ENCODE results near the gene TSPAN7.

Gene TSPAN7

DNA sequence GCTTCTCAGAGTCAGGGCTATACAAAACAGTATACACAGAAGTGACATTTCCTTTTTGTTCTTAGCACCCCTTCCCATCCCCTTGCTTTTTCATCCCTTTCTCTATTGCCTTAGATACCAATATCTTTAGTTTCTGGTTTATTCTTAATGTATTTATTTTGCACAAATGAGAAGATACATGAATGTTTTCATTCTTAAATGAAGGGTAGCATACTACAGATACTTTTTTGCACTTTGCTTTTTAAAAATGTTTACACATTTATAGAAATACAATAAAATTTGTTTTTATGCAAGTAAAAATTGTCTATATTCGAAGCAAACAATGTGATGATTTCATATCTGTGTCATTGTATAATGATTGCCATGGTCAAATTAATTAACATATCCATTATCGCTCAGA is 33.1 kb downstream of the TSPAN7 start:
- no peak for DNase-seq

DNA sequence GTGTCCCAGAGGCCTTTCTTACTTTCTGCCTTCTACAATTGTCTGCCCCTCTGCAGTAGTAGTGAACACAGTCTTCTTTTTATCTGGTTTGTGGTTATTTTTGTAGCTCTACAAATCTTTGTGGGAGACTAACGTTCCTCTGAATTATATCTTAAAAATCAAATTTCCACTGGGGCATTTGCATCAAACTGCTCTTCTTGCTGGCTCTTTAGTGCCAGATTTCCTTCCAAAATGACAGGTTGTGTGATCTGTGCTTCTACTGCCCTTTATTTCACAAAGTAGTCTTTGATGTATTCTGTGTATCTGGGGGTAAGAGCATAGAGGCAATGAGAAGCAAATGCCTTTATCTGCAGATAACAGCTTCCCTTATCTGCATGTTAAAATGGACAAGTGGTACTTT is 34.5 kb downstream of the TSPAN7 start:
- DNase-seq: no peak

DNA sequence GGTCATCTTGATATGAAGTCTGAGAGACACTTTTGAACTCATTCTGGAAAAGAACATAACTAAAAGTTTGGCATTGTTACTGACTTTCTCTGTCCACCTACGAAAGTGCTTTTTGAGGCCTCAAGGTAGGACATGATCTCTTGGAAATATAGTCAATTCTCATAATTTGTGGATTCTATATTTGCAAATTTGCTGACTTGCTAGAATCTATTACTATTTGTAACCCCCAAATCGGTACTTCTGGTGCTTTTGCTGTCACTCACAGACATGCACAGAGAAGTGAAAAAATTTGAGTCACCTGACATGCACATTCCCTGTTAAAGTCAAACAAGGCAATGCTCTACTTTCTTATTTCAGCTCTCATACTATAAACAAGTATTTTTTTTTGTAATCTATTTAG is 35.6 kb downstream of the TSPAN7 start:
- DNase-seq: no peak

DNA sequence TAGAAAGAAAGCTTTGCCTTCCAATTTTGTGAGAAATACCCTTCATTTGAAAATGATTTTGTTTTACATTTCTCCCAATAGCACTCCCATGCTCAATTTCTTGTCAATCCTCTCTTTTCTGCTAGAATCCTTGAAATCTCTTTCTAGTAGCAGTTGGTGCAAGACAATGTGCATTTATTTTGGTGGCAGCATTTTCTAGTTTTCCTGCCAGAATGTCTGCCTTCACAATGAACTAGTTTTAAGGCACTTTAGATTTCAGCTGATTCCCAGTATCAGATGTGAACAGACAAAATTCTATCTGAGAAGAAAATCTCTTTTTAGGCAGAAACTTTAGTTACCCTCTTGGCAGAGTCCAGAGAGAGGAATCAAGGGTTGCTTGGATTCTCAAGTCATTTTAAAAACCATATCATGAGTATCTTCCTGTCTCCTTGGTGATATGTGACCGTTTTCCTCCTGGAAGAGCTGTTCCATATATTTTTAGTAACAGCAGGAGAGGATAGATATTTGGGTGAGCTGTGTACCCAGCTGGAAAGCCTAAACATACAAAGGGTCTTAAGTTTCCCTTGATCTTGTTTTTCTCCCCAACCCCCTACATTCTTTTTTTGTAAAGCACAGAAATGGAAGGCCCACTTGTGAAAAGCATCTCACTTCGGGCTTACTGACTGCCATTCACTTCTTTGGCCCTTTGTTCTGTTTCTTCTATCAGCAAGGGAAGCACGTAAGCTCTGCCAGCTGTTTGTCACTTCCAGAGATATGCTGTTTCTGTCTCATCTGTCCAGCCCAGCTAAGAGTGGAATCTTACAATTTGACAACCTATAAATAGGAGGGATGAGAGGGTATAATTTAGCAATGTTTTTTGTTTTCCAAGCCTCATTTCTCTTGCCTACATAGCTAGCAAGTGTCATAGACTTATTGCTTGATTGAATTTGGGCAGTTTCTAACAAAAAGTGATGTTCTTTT is 38.7 kb downstream of the TSPAN7 start:
- peak in 1 of 51 donors; percentile 26 for DNase-seq

DNA sequence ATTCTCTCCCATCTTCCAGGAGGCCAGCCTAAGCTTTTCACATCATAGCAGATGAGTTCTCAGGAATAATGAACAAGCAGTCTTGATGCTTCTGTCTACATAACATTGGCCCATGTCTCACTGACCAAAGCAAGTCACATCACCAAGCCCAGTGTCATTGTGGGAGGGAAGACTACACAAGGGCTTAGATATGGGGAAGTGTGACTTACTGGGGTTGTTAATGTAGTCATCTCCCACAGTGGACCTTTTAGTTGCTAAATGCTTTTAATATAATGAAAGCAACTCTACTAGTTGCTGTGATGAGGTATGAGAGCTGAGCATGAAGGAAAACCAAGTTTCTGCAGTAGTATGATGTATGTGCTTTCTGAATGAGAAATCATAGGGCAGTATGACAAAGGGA is 40.5 kb downstream of the TSPAN7 start:
- DNase-seq: no peak

DNA sequence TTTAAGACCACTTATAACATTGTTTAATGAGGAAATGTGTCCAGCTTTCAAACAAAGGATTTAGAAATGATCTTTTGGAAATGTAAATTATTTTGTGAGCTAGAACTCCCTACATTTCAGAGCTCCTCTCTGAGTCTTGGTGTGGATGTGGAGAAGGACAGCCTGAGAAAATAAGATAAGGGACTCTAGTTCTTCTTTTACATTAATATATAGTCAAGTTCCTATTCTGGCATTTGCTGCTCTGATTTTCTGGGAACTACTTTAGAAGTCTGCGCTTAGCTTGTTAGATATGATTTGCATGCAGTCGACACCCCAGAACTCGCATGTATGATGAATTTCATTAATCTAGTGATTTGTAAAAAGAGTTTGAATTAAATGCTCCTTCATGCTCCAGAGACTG is 45.5 kb downstream of the TSPAN7 start:
- DNase-seq: no peak

DNA sequence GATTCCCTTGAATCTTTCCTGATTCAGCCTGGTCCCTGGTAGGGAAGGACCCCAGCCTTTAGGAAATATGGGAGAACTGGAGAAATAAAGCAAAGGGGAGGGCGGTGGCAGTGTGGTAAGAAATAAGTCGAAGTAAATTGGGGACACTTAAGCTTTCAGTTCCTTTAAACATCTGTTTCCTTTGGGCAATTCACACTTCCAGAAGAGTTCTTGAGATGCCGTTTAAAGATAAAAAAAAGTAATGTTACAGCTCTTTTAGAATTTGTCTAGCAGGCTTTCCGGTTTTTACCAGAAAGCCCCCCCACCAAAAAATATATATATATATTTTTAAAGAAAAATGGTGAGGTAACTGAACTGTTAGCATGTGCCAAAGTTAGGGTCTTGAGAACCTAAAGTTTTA is 46.6 kb downstream of the TSPAN7 start:
- no peak for DNase-seq

DNA sequence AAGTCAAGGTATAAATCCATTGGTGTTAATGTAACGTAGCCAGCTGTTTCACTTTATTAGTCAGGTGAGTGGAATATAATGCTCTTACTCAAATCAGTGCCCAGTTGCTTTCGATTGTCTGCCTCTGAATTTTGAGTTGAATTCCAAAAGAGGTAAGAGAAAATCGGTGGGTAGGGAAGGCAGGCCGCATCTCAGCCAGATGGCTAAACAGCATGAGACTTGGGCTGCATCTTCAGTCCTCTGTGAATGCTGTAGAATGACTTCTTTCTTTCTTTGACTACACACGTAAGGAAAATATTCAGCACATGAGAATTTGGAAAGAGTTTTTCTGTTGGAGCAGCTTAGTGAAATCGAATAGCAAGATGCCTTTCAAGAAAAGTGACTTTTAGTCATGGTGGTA is 49.5 kb downstream of the TSPAN7 start:
- no peak for DNase-seq

DNA sequence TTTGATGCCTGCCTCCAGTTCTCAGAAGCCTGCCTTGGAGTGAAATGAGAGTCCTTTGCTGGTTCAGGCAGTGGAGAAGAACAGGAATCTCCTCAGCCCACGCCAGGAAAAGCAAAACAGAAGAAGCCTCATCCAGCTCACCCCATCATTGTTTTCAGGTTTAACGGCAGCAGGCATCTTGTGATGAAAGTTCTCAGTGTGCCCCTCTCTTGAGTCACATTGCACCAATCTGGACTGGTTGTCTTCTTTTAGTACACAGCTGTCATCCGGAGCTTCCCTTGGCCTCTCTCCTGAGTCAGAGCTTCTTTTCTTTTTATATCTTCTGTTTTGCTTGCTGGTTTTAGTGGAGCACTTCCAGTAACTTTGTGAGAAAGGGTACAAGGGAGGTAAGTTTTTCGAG is 50.9 kb downstream of the TSPAN7 start:
- peak in 1 of 51 donors; percentile 30 for DNase-seq

DNA sequence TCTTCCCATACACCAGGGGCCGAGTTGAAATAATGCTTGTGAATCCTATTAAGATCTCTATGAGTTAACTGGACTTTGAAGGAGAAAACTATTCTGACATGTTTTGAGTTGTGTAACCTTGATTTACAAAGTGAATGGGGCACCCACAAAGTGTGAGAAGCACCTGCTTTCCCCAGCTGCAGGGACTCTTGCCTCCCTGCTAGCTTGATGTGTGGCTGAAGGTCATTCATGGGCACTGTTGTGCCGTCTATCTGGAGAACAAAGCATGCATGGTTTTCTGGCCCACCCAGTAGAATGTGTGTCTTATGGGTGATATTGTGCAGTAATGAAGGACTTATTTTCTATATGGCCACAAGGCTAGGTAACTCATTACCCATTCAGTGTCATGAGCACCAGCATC is 53.1 kb downstream of the TSPAN7 start:
- no peak for DNase-seq

DNA sequence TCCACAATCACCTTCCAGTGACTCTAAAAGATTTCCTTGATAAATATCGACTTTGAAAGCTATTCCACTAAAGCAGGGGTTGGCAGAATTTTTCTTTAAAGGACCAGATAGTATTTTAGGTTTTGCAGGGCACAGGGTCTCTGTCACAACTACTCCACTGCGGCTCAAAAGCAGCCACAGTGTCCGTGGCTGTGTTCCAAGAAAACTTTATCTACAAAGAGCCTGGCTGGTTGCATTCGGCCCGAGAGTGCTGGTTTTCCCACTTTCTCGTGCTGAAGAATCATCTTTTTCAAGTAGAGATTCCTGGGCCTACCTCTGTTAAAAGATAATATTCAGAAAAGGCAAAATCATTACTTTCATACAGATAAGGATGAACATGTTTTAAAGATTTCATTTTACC is 55.6 kb downstream of the TSPAN7 start:
- DNase-seq: peak in 1 of 51 donors; percentile 0

DNA sequence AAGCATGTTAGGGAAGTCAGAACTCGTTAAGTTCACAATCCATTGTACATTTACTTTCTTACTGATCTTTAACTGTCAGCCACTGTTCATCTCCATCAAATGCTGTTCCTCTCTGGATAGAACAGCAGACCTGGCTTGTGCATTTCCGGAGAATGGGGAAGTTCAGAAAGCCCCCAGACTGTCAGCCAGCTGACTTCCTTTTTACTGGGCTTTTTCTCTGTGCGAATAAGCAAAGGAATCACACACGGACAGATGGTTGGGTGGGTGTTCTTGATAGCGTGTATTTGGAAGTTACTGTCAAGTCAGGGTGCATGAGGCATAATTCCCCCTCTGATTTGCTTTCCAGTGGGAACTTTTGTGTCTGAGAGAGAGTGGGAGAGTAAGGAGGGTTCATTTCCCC is 56.8 kb downstream of the TSPAN7 start:
- no peak for DNase-seq

DNA sequence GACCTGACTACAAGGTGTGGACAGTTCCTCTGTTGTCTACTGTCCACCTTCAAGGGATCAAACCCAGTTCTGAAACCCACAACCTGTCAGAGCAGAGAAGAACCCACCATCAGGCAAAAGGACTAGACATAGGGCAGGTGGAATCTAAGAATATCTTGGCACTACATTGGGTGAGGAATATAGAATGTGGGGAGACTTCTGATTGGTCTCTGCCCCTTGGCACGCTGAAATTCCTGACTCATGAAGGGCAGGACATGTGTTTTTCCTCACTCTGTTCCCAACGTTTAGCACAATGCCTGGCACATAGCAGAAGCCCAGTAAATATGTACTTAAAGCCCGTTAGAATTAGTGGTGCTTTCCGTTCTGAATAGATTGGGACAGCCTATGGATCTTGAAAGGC is 59.3 kb downstream of the TSPAN7 start:
- no peak for DNase-seq

DNA sequence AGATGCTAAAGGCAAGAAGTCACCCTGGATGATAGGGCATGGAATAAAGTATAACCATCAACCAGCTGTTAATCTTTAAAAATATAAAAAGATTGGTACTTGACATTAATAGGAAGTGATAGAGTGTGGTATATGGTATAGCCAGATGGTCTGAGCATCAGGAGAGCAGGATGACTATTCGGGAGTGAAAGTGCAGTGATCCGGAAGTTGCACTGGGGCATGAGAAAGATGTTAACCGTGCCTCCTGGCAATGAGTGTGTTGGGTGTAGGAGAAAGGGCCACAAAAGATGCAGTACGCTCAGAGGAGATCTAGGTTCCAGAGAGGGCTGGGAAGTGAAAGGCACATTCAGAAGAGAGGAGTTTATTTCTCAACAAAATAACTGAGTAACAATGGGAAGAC is 65.0 kb downstream of the TSPAN7 start:
- no peak for DNase-seq

DNA sequence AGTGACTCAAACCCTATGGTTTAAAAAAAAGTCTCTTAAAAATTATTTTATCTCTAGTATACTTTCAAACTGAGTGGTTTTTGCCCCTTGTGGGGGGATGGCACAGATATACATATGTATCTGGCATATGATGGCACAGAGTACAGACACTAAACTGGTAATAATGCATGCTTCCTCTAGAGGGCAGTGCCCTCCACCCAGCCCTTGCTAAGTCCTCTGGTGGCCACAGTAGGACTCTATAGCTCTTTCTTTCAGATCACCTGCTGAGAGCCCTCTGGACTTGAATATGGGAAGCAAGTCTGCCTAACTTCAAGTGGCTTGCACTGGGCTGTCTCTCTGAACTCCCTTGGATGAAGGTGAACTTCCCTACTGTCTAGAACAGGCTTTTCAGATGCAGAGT is 66.3 kb downstream of the TSPAN7 start:
- no peak for DNase-seq

DNA sequence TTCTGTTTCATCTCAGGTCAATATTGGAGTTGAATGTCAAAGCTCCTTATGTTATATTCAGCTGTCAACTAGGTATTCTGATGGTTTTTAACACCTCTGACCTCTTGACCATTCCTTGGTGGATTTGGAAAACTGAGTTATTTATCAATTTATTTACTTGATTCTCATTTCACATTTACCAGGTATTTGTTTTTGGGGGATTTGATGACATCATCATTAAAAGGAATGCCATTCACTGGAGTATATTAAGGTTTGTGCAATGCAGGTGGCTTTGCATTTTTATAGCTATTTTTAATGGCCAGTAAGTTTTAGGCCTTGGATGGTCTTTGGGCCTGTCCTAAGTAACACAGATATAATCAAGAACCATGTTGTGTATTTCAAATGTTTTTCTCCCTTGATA is 67.2 kb downstream of the TSPAN7 start:
- no peak for DNase-seq

DNA sequence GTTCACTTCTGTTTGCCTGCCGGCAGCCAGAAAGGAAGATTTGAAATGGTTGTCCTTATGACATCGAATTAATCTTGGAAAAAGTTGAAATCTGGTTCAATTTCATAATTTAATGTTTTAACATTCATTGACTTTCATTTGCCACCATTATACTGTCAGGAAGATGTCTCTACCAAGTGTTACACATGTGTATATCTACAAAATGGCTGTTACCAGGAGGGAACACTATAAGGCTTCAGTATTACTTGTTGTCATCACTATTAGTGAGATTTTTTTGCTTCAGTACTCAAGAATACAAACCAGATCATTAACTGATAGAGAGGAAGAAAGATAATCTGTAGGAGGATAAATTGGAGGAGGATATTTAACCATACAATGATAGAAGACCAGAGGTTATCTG is 71.2 kb downstream of the TSPAN7 start:
- DNase-seq: no peak

DNA sequence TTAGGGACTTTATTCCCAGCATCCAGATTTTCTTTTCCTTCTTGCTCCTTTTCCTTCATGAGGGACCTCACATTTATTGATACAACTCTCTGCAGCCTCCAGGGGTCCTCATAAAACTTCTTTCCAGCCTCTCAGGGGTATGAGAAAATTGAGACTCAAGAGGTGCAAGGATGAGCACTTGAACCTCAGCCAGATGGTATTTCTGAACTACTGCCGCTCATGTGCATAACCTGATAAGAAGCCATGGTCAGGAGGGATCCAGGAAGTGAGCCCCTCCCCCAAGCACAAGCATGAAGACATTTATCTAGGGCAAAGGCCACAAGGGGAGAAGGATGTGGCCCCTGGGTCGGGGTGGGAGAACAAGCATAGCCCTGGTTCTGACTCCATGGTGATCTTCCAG is 73.3 kb downstream of the TSPAN7 start:
- DNase-seq: no peak

DNA sequence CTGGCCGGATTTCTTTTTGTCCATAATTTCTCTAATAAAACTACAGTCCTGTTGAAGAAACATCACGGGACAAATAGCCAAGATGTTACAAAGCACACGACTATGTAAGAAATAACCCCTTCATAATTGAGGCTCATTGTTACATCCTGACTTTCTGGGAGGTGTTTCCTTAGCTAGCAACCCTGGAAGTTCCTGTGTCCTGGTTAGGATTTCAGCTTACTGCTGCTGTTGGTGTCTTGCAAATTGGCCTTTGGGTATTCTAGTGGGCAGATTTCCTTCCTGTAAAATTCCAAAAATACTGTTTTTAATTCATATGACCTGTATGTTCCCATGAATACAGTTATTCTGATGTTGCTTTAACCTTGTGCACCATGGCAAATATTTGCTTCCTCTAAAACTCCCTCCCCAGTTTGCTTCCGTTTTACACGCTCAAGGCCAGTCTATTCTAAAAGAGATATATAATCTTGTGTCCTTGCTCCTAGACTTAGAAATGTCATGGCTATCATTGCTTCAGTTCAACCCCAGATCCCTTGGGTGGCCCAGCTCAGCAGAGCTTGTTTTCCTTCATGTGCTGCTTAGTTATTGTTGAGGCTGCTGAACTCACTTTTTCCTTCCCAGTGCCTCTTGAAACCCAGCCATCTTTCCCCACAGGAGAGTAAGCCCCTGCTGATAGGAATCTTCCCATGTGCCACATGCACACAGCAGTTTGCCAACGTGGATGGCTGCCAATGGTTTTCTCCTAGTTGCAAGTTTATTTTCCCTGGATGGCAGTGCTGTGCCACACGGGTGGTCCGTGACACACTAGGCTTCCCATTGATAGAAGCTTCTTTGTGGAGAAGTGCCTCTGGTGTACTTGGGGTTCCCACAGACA is 75.8 kb downstream of the TSPAN7 start:
- DNase-seq: peak in 11 of 51 donors; percentile 1 to 22 (median 4)

DNA sequence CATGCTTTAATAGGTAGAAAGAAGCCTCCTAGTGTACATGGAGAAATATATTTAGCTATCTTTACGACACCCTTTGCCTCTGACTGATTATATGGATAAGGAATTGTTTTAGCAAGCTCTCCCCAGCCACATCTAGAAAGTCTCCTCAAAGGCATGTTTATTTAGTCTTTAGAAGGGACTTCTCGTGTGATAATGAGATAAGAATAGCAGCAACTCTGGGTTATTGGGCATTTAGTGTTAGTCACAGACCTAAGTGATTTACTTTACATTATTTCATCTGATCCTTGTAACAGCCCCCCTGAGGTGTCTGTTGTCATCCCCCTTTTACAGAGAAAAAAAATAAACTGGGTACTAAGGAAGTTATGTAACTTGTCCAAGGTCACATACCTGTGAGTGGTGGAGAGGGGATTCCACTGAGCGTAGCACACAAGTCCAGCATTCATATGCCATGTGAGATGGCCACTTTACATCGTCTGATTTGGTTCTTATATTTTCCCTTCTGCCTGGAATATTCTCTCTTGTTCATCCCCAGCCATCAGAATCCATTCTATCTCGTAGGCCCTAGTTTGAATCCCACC is 77.7 kb downstream of the TSPAN7 start:
- DNase-seq: no peak

DNA sequence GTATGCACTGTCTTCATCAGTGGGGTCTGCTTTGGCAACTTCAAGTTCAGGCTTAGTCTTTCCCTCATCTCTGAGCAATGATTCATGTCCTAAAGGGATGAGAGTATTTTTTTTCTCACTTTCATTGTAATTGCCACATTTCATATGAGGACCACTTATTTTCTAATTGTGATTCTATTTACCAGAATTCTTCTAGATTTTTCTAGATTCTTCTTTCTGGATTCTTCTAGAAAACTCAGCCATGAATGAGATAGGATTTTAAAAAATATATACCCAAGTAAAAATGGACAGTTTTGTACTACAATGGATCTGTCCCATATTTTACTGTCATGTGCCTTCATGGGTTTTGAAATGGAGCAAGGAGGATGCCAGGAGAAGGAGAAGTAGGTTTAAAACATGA is 78.4 kb downstream of the TSPAN7 start:
- no peak for DNase-seq

DNA sequence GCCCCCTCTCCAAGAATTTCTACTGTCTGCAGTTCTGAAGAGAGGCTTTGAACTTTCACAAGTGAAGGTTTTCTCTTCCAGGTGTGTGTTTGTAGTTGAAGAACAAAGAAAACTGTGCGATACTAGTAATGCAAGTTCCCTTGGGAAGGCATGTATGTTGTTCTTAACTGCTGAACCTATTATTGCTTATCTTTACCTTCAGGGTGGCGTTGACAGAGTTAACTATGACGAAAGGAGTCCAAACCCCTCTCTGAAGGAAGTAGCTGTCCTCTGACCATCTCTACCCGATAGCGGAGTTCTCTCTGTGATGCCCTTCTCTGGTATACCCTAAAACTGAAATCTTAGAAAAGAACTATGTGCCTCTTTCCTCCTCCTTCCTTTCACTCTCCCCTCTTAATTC is 79.9 kb downstream of the TSPAN7 start:
- no peak for DNase-seq

Measured in hypothalamus (tissue), 51 donors.